DMS 273 (cell line): Measurements from ENCODE around the gene NGB.
"Not testable (repeated sequence)": the region's sequence is repeated elsewhere in the genome, so short reads cannot be mapped to it uniquely, and the experiment has no call there.

Source experiments
- DNase-seq: peaks from one replicate; lab custom pipeline; 2025; ENCODE audit not compliant: unreplicated experiment; lab: John Stamatoyannopoulos, UW

Gene NGB, protein sequence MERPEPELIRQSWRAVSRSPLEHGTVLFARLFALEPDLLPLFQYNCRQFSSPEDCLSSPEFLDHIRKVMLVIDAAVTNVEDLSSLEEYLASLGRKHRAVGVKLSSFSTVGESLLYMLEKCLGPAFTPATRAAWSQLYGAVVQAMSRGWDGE

GRCh38 chr14:77271113-77271710 lies at the start of gene NGB:
NGB (minus strand) TSS chr14:77271206; CDS start chr14:77270937, 269 bp downstream.
- DNase-seq, result no peak

DNA sequence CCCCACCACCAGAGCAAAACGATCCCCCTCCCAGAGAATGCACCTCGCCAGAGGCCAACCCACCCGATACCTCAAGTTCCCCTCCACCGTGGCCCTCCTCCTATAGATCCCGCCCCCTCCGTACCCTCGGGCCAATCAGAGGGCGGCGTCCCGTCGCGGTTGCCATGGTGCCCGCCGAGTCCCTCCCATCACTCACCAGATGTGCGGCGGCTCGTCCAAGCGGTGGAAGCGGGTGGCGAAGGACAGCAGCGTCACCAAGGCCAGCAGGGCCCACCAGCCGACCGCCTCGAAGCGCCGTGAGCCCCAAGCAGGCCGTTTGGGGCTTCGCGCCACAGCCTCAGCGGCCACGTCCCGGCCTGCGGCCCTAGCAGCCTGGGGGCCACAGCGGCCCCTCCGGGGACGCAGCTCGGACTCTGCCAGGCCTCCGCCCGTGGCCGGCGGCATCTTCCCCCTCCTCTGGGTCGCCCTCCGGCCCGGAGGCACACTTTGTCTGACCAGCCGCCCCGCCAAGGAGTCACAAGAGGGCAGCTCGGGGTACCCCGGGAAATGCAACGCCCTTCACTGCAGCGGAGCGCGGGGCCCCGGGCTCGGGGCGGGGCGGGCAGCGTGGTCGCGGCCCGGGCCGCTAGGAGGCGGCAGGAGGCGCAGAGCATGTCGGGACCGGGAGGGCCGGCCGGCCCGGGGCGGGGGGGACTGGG lies 49.4 kb upstream of the NGB start, which contains the start of gene POMT2:
POMT2 (minus strand) TSS at position 646 of the 698 bp plus-strand sequence; CDS start at position 444, 202 bp downstream.
- DNase-seq, result peak; percentile 97

GRCh38 chr14:77319422-77319821 lies 48.4 kb upstream of the NGB start:
- DNase-seq, result peak; percentile 45

- DNase-seq, result not testable (repeated sequence)
These were observed 47.8 kb upstream of the NGB start for GRCh38 chr14:77318756-77319155.

- DNase-seq, result no peak
These were observed 47.1 kb upstream of the NGB start for GRCh38 chr14:77318006-77318553.

GRCh38 chr14:77316872-77317301 lies 45.9 kb upstream of the NGB start:
- DNase-seq, result peak; percentile 87

DNA sequence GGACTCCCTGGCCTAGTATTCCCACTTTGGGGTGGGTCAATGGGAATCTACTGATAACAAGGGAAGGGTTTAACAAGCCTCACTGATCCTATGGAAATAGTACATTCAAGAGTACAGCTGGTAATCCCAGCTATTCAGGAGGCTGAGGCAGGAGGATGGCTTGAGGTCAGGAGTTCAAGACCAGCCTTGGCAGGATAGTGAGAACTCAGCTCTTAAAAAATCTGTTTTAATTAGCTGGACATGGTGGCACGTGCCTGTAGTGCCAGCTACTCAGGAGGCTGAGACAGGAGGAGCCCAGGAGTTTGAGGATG lies 45.1 kb upstream of the NGB start:
- no peak for DNase-seq

GRCh38 chr14:77314539-77315457 lies 43.8 kb upstream of the NGB start:
- DNase-seq, result no peak

DNA sequence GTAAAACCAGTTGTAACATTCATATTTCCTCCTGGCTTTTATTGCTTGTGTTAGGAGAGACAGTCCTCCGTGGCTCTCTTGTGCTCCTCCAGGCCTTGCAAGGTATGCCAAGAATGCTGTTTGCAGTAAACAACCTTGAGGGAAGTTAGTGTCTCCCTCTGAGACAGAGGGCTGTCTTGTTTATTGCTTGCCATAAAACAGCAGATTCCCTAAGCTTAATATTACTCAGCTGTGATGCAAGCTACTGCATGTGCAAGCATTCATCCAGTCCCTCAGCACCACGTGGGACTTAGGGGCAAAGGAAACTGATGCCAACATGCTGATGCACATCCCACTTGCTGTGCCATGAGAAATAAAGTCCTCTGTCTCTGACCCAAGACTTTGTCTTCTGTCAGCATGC lies 43.0 kb upstream of the NGB start:
- no peak for DNase-seq

DNA sequence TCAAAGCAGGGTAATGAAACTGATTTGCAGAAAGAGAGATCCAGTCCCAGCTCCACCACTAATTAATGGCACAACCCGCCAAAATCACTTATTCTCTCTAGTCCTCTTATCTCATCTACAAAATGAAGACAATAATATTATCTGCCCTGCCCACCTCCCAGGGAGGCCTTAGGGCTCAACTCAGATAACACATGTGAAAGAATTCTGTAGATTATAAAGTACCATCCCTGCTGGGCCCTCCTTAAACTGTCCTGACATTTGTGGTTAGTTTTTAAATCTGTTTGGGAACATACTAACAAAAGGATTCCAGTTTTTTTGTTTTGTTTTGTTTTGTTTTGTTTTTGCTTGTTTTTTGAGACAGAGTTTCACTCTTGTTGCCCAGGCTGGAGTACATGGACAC lies 42.4 kb upstream of the NGB start:
- DNase-seq, result no peak

DNA sequence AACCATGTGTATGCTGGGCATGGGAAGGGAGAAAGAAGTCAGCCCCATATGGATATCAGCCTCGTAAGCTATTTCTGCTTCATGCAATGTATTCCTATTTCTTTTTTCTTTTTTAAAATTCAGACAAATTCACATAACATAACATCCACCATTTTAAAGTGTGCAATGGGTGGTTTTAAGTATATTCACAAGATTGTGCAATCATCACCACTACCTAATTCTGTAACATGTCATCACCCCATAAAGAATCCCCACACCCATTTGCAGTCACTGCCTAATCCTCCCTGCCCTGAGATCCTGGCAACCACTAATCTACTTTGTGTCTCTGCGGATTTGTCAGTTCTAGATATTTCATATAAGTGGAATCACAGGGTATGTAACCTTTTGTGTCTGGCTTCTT lies 40.2 kb upstream of the NGB start:
- no peak for DNase-seq

- peak; percentile 84 for DNase-seq
These were observed 39.0 kb upstream of the NGB start for GRCh38 chr14:77310026-77310425.

GRCh38 chr14:77309131-77309530 lies 38.1 kb upstream of the NGB start:
- DNase-seq, result no peak

- peak; percentile 86 for DNase-seq
These were observed 36.0 kb upstream of the NGB start for GRCh38 chr14:77306851-77307496.

DNA sequence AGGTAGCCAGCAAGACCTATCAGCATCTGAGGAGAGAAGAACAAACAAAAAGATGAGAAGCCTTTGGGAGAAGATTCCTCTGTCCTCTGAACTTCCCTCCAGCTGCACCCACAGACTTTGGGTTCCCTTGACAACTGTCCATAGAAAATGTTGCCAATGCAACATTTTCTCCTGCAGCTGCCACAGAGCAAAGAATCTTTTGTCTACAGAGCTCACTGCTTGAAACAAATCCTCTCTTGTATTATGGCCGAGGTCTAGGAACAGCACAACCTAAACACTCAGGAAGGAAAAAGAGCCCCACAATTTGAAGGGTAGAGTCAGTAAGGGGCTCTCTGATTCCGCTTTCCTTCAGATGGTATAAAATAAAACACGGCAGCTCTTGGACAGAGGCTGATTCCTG lies 35.4 kb upstream of the NGB start:
- peak; percentile 47 for DNase-seq

DNA sequence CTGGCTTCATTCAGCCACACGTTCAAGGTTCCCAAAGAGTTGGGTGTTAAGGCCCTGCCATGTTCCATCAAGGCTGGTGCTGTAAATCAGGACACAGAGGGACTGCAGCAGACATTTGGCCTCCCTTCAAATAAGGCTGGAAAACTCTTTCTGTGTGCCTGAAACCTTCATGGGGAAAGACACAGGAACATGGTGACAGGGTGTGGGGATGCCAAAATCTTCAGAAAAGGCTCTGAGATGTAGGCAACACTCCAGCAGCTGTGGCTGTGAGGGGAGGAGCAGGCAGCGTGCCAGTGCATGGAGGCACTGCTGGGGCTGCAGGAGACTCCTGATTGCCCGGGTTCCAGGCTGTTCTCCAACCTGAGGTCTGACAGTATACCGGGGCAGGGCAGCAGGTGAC lies 34.7 kb upstream of the NGB start:
- DNase-seq, result peak; percentile 55

DNA sequence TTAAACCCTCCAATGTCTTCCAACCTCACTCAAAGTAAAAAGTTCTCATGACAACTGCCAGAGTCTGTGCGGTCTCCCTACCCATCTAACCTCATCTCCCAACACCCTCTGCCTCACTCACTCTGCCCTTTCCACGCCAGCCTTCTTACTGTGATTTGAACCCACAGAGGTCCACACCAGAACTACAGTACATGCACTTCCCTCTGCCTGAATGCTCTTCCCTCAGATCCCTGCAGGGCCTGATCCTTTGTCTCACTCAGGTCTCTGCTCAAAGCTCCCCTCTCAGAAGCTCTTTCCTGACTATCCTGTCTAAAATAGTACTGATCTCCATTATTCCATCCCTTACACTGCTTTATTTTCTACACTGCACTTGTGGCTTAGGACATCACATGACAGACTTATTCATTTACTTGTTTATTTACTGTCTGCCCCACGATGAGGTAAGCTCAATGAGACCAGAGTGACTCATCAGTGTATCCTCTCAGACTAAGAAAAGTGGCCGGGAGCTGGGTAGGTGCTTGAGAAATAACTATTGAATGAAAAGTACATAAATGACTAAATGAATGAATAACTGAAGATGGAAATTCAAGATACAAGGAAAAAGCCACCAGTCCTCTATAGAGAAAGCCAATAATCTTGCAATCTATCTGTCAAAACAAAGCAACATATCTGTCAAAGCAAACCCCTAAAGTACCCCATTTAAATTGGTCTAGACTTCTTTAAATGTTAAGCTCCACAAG lies 32.6 kb upstream of the NGB start:
- peak; percentile 33 for DNase-seq

DNA sequence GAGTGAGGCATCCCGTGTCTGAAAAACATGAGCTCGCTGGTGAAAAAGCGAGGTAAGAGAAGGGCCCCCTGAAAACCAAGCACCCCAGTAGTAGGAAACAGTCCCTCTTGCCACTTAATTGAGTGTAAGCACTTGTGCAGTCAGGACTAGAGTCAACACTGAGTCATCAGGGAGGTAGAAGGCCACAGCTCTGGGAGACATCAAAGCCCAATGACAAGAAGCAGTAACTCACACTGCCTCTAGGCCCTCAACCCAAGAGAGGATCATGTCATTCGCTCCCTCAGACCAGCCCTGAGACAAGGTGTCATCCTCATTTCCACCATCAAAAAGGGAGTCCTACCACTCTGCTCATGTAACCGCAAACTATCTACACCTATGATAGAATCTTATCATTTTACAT lies 31.9 kb upstream of the NGB start:
- DNase-seq, result no peak

DNA sequence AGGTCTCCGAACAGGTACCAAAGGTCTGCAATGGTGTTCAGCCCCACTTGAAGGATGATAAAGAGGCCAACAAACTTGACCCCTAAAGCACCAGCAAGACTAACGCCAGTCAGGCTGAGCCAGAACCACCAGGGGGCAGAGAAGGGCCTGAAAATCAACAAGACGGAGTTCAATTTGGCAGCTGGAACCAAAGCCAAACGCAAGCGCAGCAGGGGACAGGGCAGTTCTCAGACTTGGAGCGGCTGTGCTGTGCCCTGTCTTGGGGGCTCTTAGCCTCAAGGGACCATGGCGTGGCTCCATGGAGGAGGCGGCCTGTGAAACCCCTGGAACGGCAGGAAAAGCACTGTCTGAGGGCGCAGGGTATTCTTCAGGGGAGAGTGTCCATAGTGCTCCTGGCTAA lies 30.1 kb upstream of the NGB start:
- peak; percentile 91 for DNase-seq

DNA sequence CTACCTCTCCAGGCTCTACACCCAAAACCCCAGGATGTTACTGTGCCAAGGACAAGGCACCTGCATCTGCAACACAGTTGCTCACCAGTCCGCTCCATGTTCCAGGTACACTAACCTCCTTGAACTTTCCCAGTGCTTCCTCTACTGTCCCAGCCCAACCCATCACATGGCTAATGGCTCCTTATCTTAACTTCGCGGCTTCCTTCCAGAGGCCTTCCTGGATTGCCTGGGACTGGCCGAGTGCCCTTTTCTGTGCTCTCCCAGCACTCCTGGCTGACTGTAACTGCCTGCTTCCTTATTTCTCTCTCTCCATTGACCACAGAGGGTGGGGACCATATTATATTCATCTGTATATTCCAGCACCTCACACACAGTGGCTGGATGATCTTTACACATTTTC lies 28.8 kb upstream of the NGB start:
- DNase-seq, result no peak
